GM12878 (cell line): Measurements from ENCODE around the gene KNTC1. TPM values are rescaled to one million over a fixed set of nuclear protein-coding genes. Genes with fewer than 3 reads are reported as not detected.

ENCODE experiments used
- ATAC-seq: fragments of 200-7000 bp; cut with Tn5 transposase; 3 replicates; pipeline ENCODE4 v1.9.1; 2020; ENCODE audit warnings: mild to moderate bottlenecking, moderate library complexity
- BruUV-seq: library from RNA; stranded (reverse); fragments of 400-500 nt; replicated peaks from 2 replicates; lab custom pipeline; 2021; lab: Mats Ljungman, UMichigan
- CTCF ChIA-PET: fragments of 300-600 bp; sonication (Branson Sonifier 250); formaldehyde crosslinking; extraction: SDS; loops from one replicate; lab custom pipeline; 2021; ENCODE audit warnings: inconsistent platforms; lab: Yijun Ruan, JAX
- POLR2A ChIA-PET: fragments of 350-600 bp; formaldehyde crosslinking; extraction: SDS; loops from one replicate; lab custom pipeline; 2021; ENCODE audit warnings: inconsistent platforms; lab: Charles Lee
- RAD21 ChIA-PET: fragments of 300-600 bp; sonication (Branson Sonifier 250); formaldehyde crosslinking; loops from one replicate; lab custom pipeline; 2023; ENCODE audit warnings: antibody characterized with exemption; ENCODE audit not compliant: unreplicated experiment; lab: Charles Lee
- SMC1A ChIA-PET: fragments of 300-600 bp; sonication (Branson Sonifier 250); formaldehyde crosslinking; loops from one replicate; lab custom pipeline; 2023; ENCODE audit not compliant: unreplicated experiment, uncharacterized antibody; lab: Charles Lee
- DNase-seq: peaks from one replicate; pipeline ENCODE4 v3.0.0-alpha.2; 2011; ENCODE audit warnings: low read depth, low spot score
- FAIRE-seq: peaks from 3 replicates; lab custom pipeline; 2011; peaks lifted over from hg19 to GRCh38; lab: Jason Lieb, UNC
- H2AFZ ChIP-seq: 2 replicates; pipeline ENCODE4 v1.6.0; 2011; ENCODE audit warnings: low read depth, low read length, control low read depth; ENCODE audit not compliant: control insufficient read depth
- H3K27ac ChIP-seq: 2 replicates; pipeline ENCODE4 v1.5.1; 2011; ENCODE audit warnings: control low read depth; ENCODE audit not compliant: control insufficient read depth, insufficient read depth
- H3K27me3 ChIP-seq, 2 experiments: replicated peaks in 1 of 2; 2 replicates each; pipeline versions ENCODE4 v1.6.0 to v1.6.1; 2011; ENCODE audit warnings: low read length in 1 of 2; ENCODE audit not compliant: control insufficient read depth in 2 of 2, insufficient read depth in 2 of 2
- H3K36me3 ChIP-seq, 2 experiments: 2 replicates each; pipeline ENCODE4 v1.5.1; 2011; ENCODE audit warnings: low read length in 1 of 2; ENCODE audit not compliant: control insufficient read depth in 2 of 2, insufficient read depth in 2 of 2
- H3K4me1 ChIP-seq: 2 replicates; pipeline ENCODE4 v1.6.1; 2011; ENCODE audit warnings: mild to moderate bottlenecking, low read length, moderate library complexity, mixed read lengths; ENCODE audit not compliant: control insufficient read depth, insufficient read depth
- H3K4me2 ChIP-seq: 2 replicates; pipeline ENCODE4 v1.6.0; 2011; ENCODE audit warnings: control low read depth; ENCODE audit not compliant: control insufficient read depth, insufficient read depth
- H3K4me3 ChIP-seq: fragments of 200-600 bp; sonication (generic); 2 replicates; pipeline ENCODE4 v1.5.1; 2016
- H3K79me2 ChIP-seq: 2 replicates; pipeline ENCODE4 v1.6.0; 2011; ENCODE audit warnings: low read length; ENCODE audit not compliant: control insufficient read depth, insufficient read depth
- H3K9ac ChIP-seq: 2 replicates; pipeline ENCODE4 v1.8.0; 2011; ENCODE audit warnings: low read length, control low read depth, mixed read lengths; ENCODE audit not compliant: control insufficient read depth, insufficient read depth
- H3K9me3 ChIP-seq: replicated peaks from 3 replicates; pipeline ENCODE4 v1.5.1; 2011; ENCODE audit warnings: mild to moderate bottlenecking, low read length; ENCODE audit not compliant: control insufficient read depth, insufficient read depth
- H4K20me1 ChIP-seq: 2 replicates; pipeline ENCODE4 v1.6.0; 2011; ENCODE audit not compliant: control insufficient read depth, insufficient read depth
- BACH1 ChIP-seq: fragments of 450-650 bp; IDR thresholded peaks from 2 replicates; pipeline ENCODE4 v1.6.1; 2017; ENCODE audit warnings: mild to moderate bottlenecking, borderline replicate concordance
- BCL11A ChIP-seq: IDR thresholded peaks from 2 replicates; pipeline ENCODE4 v1.6.1; 2011; ENCODE audit warnings: low read depth, low read length
- CEBPZ ChIP-seq: fragments of 150-350 bp; IDR thresholded peaks from 2 replicates; pipeline ENCODE4 v1.6.1; 2016; ENCODE audit warnings: low read depth, low read length
- FOXK2 ChIP-seq: fragments of 450-650 bp; IDR thresholded peaks from 2 replicates; pipeline ENCODE4 v1.6.1; 2017; ENCODE audit warnings: mild to moderate bottlenecking, moderate library complexity
- HDGF ChIP-seq: fragments of 450-650 bp; IDR thresholded peaks from 2 replicates; pipeline ENCODE4 v1.6.1; 2016; ENCODE audit warnings: antibody characterized with exemption
- NFXL1 ChIP-seq: fragments of 450-650 bp; IDR thresholded peaks from 2 replicates; pipeline ENCODE4 v1.6.1; 2017; ENCODE audit warnings: antibody characterized with exemption, mild to moderate bottlenecking, borderline replicate concordance
- POLR2AphosphoS5 ChIP-seq: IDR thresholded peaks from 2 replicates; pipeline ENCODE4 v1.6.1; 2011; ENCODE audit warnings: mild to moderate bottlenecking, low read length, inconsistent platforms
- SMARCA5 ChIP-seq: fragments of 450-650 bp; IDR thresholded peaks from 2 replicates; pipeline ENCODE4 v1.6.1; 2017; ENCODE audit warnings: mild to moderate bottlenecking
- TCF3 ChIP-seq: IDR thresholded peaks from 2 replicates; pipeline ENCODE4 v1.6.1; 2012; ENCODE audit warnings: low read depth, mild to moderate bottlenecking, low read length, borderline replicate concordance; ENCODE audit not compliant: insufficient read depth
- ZNF622 ChIP-seq: fragments of 450-650 bp; IDR thresholded peaks from 2 replicates; pipeline ENCODE4 v1.6.1; 2017; ENCODE audit warnings: mild to moderate bottlenecking, inconsistent platforms
- WGBS: methylation state at CpG from one replicate; pipeline ENCODE4 v1.1.6; 2016; ENCODE audit warnings: low lambda C conversion rate; ENCODE audit not compliant: insufficient replicate concordance, insufficient coverage; ENCODE audit errors: missing lambda C conversion rate; 5-methylcytosine and 5-hydroxymethylcytosine counted together
- in situ Hi-C: fragments of 300-500 bp; cut with MboI; formaldehyde crosslinking; loops from 9 replicates; pipeline ENCODE4 v1.14.3; 2018; ENCODE audit warnings: mixed read lengths
- intact Hi-C: fragments of 100-400 bp; cut with micrococcal nuclease; formaldehyde crosslinking; loops from one replicate; pipeline ENCODE4 v1.14.2; 2022; ENCODE audit not compliant: unreplicated experiment
- polyA plus RNA-seq, 11 experiments: library from polyadenylated mRNA; depleted of rRNA in 4 of 11; unstranded in 6 of 11; stranded (reverse) in 5 of 11; fragments of >200 nt; fragmentation: Nextera tagmentation in 4 of 11; fragmentation: Illumina TruSeq in 1 of 11; extraction: Ambion mirVana in 4 of 11; extraction: Trizol in 1 of 11; gene quantifications; 1 replicate in 1 of 11; 2 replicates in 10 of 11; pipeline versions ENCODE4 v1.2.1 to v1.2.3, GENCODE V29; 2011 to 2016; ENCODE audit warnings: inconsistent platforms in 2 of 11, missing spikeins in 2 of 11, low read depth in 1 of 11
- total RNA-seq, 4 experiments: library from RNA; depleted of rRNA in 3 of 4; stranded (reverse); fragments of >200 nt in 3 of 4; fragmentation: Illumina TruSeq in 1 of 4; extraction: Trizol in 1 of 4; gene quantifications; 2 replicates each; pipeline versions ENCODE4 v1.2.1 to v1.2.3, GENCODE V29; 2013 to 2021

KNTC1 gene
- total and polyA plus RNA-seq, 10 of the 15 experiments (the other 5 are each of a cell fraction or from before 2014, with no cell fraction given): 37.2 to 118 (median 76.3) TPM

DNA sequence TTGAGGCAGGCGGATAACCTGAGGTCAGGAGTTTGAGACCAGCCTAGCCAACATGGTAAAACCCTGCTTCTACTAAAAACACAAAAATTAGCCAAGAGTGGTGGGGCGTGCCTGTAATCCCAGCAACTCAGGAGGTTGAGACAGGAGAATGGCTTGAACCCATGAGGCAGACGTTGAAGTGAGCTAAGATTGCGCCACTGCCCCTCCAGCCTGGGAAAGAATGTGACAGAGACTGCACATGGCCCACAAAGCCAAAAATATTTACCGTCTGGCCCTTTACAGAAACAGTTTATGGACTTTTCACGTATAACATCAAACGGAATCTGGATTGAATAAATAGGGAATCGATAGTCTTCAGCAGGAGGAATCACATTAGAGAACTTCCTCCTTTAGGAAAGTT is 3.8 kb upstream of the KNTC1 start:
- RAD21 ChIA-PET: interaction anchor here (1.3 to 3.0 kb wide), 3 partner anchors 18 to 25 kb away, joined by 3 to 14 read pairs (median 3); partner anchors contain the start of gene ZCCHC8
- Histone ChIP-seq H3K79me2 (peaks cover 93% of the 10 kb centered on the region), H3K4me2 (peak overlapping the region; percentile 46), H4K20me1 (0 out of 2 replicates have a peak, but pooled peaks cover 4% of the 10 kb centered on the region), H3K4me3 (peak overlapping the region; percentile 69), H3K36me3 (peaks cover 5 to 42% of the 10 kb centered on the region in 2 experiments), H3K27me3 (no peaks in the 10 kb centered on the region), H3K9me3 (no peaks in the 10 kb centered on the region), H3K9ac (peak overlapping the region; percentile 4; the same call in 1 of the 2 replicates), H3K4me1 (peaks cover 6% of the 10 kb centered on the region; the same call in 1 of the 2 replicates), H2AFZ (no peak overlapping the region), H3K27ac (0 out of 2 replicates have a peak overlapping the region, but pooled peaks have one; percentile 6)
- DNase-seq (no peak), ATAC-seq (no peak), FAIRE-seq (no peak)
- 63% methylated on average over 8 of the region's 8 CpGs for WGBS
- BruUV-seq: no TSS peak
- SMC1A ChIA-PET: interaction anchor here (0.6 to 2.6 kb wide), 5 partner anchors 10 to 100 kb away, joined by 3 to 34 read pairs (median 3); partner anchors contain the start of gene ZCCHC8
- TF ChIP-seq FOXK2: no peak
- 0 out of 2 replicates have a peak, but pooled peaks have one; percentile 27 for TF ChIP-seq POLR2AphosphoS5
- TF ChIP-seq TCF3: no peak
- no peak for TF ChIP-seq CEBPZ
- no peak for TF ChIP-seq ZNF622
- TF ChIP-seq HDGF: 0 out of 2 replicates have a peak, but pooled peaks have one; percentile 47
- TF ChIP-seq SMARCA5: no peak
- no peak for TF ChIP-seq BCL11A
- TF ChIP-seq BACH1: peak; percentile 16; the same call in 1 of the 2 replicates
- TF ChIP-seq NFXL1: no peak
- in situ Hi-C loops (no loop called here), intact Hi-C loops (loop anchor here (2.0 kb wide), 1 partner anchor 14 kb away; no protein-coding TSS in a partner anchor)
- POLR2A ChIA-PET: interaction anchor here (0.6 to 9.7 kb wide), 7 partner anchors 11 to 150 kb away, joined by 3 to 160 read pairs (median 4); partner anchors contain the start of gene ZCCHC8
- CTCF ChIA-PET: interaction anchor here (1.0 to 2.8 kb wide), 6 partner anchors 11 to 124 kb away, joined by 3 to 13 read pairs (median 5); partner anchors contain the start of gene ZCCHC8
